Stimulated activated CD4-positive, alpha-beta T cell treated with anti-CD3 and anti-CD28 coated beads, TNF-alpha, amount 100 ng/mL, for 24 hours (primary cell): ENCODE measurements around the gene CSNK2B.
"Not testable (repeated sequence)": the region's sequence is repeated elsewhere in the genome, so short reads cannot be mapped to it uniquely, and the experiment has no call there.

Experiments used
- DNase-seq, 3 experiments: peaks; one replicate each; pipeline ENCODE4 v3.0.0-alpha.2; 2020; ENCODE audit warnings: low read depth in 3 of 3

CSNK2B gene

DNA sequence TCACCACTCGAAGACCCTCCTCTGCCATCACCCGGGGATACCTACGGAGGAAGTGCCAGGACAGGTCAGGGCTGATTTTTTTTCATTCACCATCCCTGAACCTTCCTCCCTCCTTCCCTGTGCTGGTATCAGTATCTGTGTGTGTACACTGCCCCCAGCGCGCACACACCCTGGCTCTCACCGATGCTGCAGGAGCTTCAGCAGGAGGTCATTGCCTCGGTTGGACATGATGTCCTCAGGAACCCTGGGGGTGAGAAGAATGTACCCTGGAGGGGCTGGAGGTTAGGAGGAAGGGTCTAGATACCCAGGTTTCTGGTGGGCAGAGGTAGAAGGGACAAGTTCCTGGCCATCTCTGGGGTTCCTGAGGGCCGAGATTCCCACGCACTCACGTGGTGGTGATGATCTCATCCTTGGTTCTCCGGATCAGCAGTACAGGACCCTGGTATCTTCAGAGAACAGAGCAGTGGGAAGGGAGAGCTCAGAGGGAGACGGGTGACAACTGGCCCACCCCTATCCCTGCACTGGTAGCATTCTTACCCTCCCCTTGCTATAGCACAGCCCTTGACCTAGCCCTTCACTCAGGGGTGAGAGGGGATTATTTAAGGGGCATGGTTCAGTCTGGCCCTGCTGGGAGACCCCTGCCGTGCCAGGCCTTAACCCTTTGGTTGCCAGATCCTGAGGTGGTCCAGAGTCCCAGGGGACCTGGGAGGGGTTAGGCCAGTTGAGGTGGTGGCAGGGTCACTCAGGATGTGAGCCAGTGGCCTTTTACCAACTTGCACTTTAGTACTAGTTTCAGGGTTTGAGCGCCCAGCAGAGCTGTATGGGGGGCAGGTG is 22.2 kb downstream of the CSNK2B start:
- no peak for DNase-seq

DNA sequence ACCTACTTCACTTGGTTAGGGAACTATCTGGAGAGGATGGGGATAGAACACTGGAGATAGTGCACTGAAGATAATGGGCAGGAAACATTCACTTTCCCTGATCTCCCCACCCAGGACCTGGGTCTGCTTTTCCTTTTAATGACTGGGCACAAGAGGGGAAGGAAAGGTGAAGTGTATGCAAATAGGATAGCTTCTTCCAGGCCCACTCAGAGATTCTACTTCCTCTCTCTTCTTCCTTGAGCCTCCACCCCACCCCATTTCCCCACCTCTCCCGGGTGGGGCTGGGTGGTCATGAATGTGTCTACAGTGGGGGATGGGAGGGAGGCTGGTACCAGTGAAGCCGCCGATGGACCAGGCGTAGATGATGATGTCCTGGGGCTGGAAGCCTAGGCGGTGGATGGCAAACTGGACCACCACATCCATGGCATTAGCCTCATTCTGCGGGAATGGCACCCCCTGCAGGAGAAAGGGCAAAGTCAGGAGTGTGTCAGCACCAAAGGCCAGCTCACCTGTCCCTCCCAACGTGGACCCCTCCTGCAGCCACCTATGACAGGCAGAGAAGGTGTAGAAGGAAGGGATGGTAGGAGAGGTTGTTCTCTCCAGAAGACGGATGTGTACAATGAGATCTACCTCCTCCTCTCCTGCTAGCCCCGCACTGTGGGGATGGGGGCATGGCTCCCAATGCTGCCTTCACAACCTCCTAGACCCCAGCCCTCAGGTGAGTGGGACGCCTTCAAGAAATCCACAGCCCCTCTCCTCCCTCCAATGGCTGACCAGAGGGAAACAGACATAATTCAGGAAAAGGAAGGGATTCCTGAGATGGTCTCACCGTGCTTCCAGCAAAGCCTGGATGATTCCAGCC is 23.6 kb downstream of the CSNK2B start:
- no peak for DNase-seq

DNA sequence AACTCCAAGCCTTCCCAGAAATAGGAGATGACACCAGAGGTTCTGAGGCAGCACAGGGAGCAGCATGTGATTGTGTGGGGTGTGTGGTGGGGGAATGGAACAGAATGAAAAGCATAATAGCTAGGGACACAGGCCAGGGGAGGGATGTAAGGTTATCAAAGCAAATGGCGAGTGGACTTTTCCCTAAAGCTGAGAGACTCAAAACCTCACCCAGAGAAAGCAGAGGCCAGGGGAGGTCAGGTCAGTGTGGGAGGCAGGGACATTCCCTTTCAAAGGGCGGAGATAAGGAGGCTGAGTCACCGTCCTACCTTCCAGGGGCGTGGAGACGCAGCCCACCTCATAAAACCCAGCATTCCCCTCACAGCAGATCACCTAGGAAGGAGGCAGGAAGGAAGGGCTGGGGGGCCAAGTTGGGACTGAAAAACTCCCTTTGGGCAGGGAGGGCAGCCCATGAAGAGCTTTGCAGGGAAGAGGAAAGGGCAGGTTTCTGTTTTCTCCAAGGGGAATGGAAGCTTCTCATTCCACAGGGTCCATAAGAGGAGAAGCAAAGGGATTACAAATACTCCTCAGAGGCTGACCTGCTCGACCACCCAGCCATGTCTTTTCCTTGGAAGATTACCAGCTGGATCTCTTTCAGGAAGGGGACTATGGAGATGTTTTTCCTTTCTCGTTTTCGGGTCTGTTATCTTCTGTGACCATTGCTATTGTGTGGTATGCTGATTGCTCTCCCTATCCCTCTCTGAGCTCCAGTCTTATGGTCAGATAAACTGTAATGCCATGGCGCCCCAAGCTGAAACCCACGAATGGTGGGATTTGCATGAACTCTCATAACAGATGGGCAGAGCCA is 24.6 kb downstream of the CSNK2B start:
- DNase-seq, result no peak

DNA sequence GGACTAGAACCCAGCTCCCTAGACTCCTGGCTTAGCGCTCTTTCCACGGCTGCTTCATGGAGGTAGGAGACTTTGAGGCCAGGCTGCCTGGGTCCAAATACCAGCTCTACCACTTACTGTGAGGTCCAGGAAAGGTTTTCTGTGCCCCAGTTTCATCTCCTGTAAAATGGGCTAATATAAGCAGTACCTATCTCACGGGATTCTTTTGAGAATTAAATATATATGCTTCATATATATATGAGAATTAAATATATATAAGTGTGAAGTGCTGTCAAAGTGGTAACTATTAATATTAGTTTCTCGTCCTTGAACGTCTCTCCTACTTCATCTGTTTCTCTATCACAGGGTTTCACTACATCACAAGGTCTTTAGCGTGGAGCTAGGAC is 25.2 kb downstream of the CSNK2B start:
- DNase-seq, result no peak

DNA sequence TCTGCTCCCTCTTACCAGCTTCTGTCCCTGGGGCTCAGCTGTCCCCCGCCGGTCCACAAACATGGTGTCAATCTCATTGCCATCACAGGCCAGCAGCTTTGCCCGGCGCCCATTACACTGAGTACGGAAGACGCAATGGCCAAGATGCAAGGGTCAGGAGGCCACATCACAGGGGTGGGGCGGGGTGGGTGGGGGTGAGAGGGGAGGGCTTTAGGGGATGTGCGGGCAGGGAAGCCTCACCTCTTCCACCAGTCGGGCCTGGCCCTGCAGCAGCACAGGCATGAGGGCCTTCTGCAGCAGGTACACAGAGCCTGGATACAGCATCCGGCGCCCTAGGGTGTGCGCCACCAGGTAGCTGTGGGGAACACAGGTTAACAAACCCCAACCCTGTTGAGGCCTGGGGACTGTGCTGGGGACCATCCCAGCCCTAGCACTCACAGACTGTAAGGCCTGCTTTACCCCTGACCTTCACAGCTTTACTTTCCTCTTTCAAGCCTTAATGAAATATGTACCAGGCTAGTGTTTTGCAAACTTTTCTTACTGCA is 25.8 kb downstream of the CSNK2B start:
- no peak for DNase-seq

DNA sequence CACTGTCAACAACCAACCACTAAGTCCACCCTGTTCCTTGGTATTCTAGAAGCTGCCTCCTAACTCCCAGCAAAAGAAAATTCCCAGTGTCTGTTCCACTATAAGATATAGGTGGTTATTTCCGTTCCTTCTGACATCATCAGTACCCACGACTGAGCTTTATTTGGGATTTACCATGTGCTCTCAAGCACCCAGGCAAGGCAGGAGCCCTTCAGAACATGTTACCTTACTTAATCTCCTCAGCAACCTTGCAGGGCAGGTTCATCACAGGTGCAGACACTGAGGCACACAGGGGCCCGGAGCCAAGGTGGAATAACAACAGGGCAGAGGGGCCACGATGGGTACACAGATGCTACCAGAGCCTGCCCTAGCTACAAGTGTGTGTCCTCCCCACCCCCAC is 26.5 kb downstream of the CSNK2B start:
- DNase-seq, result no peak

DNA sequence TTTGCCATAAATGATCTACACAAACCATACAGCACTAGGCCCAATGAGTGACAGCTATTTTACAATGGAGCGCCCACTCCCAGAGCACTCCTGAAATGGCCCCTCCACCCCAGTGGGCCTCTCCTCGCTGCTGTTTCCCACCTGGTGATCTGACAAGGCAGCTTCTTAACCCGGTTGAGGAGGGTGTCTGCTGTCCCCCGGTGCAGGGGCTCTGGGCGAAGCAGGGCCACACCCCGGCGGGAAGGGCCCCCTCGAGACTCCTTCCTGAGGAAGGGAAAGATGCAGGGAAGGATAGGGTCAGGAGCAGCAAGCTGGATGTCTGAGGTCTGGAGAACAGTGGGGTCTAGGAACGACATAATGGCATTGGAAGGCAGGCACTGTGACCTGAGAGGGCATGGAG is 27.0 kb downstream of the CSNK2B start:
- no peak for DNase-seq

DNA sequence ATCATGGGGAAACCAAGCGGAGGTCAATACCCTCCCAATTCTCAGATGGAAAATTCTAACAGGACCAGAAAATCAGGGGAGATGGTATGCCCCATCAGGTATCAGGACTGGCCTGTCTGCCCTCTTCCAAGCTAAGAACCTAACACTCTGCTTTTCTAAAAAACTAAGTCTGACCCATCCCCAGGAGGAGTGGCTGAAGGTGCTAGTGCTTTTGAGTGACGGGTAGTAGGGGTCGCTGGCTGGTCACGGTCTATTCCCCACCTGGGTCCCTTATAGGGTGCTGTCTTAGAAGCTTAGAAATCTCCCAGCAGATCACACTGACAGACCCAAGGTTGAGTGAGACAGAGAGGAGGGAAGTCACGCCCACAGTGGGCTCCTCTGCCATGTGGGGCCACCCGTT is 27.7 kb downstream of the CSNK2B start:
- no peak for DNase-seq

DNA sequence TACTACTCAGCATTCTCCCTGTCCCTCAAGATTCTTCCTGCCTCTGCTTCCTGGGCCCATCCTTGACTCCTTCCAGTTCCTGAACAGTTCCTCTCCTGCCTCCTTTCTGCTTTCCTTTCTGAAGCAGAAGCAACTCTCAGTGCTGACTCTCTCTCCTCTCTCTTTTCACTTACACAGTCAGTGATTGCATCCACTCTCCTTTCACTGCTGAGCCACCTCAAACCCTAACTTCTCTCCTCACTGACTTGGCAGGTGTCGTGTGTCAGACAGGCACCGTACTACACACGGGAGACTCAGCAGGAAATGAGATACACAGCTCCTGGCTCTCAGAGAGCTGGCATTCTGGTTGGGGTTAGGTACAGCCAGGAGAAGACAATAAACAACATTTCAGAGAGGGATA is 31.7 kb downstream of the CSNK2B start:
- DNase-seq, result no peak

DNA sequence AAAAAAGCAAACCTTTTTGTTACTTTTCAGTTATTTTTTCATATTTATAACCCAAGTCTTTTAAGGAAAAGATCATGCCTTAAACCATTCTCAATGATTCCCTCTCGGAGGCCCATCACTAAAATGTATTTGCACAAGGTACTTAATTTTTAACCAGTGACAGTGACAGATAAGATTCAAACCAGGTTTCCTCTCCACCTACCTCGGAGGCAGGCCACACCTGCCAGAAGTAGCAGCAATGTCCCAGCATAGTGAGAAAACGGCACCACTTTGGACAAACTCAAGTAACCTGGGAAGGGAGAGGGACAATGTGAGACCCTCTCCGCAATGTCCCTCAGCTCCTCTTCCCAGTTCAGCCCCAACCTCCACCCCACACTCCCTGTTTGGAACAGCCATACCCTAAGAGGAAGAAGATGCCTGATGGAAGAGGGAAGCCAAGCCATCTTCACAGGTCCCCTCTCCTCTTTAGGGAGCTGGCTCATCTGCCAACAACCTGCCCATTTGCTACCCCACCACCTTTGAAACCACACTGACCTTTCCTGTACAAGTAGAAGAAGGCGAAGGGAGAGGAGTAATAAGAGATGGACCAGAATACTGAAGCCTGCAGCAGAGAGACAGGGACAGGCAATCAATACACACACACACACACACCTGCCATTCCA is 35.0 kb downstream of the CSNK2B start:
- no peak for DNase-seq

DNA sequence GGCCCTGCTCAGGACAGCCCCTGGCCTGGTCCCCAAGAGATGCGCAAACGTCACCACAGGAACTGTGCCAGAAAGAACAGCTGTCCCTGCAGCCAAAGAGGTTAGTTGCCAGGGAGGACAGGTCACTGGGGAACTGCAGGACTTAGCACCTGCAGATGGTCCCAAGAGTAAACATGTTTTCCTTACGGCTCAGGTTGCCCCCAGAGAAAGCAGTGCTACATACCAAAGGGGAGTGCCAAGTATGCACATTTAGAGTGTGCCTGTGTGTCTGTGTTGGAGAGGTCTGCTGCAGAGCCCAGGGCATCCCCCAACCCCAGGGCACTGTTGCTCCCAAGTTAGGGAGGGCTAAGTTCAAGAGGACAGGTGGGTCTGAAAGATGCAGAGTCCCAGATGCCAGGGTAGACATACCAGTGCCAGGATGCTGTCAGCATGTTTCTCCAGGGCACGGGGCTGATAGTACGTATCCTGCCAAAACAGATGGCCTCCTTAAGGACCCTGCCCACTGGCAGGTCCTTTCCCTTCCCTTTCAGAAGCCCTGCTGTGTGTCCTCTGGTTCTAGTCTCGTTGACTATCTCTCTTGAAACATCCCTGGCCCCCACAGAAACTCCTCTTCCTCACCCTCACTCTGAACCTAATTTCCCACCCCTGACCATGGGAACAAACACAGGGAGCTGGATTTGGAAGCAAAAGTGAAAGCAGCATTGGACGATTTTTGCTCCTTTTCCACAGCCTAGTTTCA is 36.0 kb downstream of the CSNK2B start:
- DNase-seq, result no peak

DNA sequence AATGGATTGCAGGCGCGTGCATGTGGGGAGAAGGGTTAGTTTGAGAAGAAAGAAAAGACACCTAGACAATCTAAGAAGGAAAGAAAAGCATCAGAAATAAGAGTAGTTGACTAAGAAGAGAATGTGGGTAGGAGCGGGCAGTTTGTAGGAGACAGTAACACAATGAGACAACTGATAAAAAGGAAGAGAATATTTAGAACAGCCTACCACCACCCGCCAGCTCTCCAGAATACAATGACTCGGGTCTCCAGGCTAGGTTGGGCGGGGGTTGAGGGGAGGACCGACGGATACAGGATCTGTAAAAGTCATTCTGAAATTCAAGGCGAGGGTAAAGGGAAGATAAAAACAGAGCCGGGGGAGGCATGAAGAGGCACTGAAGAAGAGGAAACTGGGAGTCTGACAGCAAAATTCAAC is 36.5 kb downstream of the CSNK2B start:
- peak in 1 of 3 experiments; percentile 5 for DNase-seq

DNA sequence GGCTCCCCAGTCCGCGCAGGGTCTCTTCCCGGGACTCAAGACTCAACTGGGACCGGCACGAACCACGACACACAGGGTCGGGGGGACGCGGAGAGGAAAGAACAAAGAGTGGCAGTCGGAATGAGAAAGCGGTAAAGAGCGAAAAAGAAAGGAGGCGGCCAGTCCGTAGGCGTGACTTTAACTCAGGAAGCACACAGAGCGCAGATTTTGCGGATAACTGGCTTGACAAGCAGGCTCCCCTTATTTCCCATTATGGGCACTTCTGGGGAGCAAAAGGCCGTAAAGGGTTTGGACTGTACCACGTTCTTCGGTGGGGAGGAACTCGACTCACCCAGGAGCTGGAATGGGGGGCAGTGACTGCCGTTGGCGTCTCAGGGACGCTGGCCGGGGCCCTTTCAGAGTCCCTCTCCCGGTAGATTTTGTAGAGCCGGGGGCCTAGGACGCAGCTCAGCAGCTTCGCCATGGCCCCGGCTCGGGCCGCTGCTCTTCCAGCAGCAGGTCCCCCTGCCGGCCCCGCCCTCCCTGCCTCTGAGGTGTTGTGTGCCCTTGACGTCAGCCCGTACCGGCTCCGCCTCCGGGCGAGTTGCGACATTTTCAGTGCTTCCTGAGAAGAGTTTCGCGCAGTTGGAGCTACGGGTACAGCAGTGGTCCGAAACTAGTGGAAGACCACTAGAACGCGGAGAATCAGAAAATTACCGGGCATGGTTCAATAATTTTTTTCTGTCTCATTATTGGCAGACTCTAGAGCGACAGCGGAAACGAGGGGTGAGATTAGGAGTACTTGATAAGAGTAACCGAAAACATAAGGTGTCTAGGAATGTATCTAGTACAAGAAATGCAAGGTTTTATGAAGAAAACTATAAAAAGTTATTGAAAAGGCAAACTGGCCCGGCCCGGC is 37.2 kb downstream of the CSNK2B start, which contains the start of gene ABHD16A:
Gene ABHD16A, minus strand, starts transcription at position 506 of the 898 bp plus-strand sequence. Its CDS starts 43 bp downstream, at position 463.
- peak; percentile 92 to 98 (median 92) for DNase-seq

DNA sequence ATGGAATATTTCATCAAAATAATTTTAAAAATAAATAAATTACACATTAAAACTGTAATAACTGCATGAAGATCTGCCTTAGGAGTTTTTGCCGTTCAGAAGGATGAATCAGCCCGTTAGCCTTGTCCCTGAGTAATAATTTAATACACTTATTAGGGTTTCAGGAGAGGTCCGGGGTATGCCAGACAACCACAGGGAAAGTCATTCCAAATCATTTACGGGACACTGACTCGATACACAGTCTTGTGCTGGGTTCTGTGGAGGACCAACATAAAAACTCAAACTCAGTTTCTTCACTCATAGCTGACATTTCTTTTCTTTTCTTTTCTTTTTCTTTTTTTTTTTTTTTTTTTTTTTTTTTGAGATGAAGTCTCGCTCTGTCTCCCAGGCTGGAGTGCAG is 40.1 kb downstream of the CSNK2B start:
- DNase-seq, result no peak

DNA sequence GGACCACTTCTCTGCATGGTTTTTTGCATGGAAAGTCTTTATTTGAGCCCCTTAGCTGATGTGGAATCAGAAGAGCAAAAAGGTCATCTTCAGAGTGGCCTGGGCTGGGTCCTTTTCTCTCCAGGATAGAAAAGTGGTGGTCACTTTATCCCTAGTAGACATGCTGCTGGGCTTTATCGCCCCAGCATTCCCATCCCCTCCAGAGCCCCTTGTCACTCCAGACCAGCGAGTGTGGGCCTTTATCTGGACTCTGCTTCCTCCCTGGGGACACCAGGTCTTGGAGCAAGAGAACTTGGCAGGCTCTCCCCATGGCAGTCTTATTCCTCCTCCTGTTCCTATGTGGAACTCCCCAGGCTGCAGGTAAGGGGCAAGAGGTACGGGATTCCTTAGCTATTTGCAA is 40.7 kb downstream of the CSNK2B start, which contains the start of gene LY6G6F:
Gene LY6G6F, plus strand, starts transcription at position 268 of the 400 bp plus-strand sequence. Its CDS starts 41 bp downstream, at position 309.
- DNase-seq, result no peak

DNA sequence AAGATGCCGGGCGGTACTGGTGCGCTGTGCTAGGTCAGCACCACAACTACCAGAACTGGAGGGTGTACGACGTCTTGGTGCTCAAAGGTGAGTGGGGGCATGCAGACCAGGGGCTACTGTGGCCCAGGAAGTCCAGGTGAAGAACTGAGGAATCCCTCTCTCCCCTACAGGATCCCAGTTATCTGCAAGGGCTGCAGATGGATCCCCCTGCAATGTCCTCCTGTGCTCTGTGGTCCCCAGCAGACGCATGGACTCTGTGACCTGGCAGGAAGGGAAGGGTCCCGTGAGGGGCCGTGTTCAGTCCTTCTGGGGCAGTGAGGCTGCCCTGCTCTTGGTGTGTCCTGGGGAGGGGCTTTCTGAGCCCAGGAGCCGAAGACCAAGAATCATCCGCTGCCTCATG is 41.8 kb downstream of the CSNK2B start:
- no peak for DNase-seq

DNA sequence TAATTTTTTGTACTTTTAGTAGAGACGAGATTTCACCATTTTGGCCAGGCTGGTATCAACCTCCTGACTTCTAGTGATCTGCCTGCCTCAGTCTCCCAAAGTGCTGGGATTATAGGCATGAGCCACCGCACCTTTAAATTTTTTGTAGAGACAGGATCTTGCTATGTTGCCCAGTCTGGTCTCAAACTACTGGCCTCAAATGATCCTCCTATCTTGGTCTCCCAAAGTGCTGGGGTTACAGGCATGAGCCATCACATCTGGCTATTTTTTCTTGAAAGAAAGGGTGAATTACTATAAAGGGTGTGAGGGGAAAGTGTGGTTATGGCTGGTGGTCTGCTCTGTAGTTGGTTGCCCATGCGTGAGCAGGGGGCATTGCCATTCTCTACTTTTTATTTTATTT is 42.3 kb downstream of the CSNK2B start:
- DNase-seq, result no peak

DNA sequence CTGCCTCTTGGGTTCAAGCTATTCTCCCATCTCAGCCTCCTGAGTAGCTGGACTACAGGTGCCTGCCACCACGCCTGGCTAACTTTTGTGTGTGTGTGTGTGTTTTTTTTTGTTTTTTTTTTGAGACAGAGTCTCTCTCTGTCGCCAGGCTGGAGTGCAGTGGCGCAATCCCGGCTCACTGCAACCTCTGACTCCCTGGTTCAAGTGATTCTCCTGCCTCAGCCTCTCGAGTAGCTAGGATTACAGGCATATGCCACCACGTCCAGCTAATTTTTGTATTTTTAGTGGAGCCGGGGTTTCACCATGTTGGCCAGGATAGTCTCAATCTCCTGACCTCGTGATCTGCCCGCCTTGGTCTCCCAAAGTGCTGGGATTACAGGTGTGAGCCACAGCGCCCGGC is 43.3 kb downstream of the CSNK2B start:
- DNase-seq, result not testable (repeated sequence)
